HG03521 (cell line): ENCODE measurements around the gene RPS23.
"Not testable (repeated sequence)": the region's sequence is repeated elsewhere in the genome, so short reads cannot be mapped to it uniquely, and the experiment has no call there.

Source experiments
- ATAC-seq: cut with Tn5 transposase; IDR thresholded peaks from one replicate; pipeline ENCODE4 v1.9.1; 2021; ENCODE audit warnings: mild to moderate bottlenecking, moderate library complexity; ENCODE audit not compliant: unreplicated experiment

The RPS23 gene

GRCh38 chr5:82290908-82291307 is 12.8 kb upstream of the RPS23 start:
- ATAC-seq: no peak

GRCh38 chr5:82290005-82290404 is 11.9 kb upstream of the RPS23 start:
- ATAC-seq: no peak

GRCh38 chr5:82287625-82288024 is 9.5 kb upstream of the RPS23 start:
- no peak for ATAC-seq

- no peak for ATAC-seq
These were observed 7.1 kb upstream of the RPS23 start for GRCh38 chr5:82285206-82285605.

- no peak for ATAC-seq
These were observed 5.7 kb upstream of the RPS23 start for GRCh38 chr5:82283893-82284292.

GRCh38 chr5:82278711-82279370 is 687 bp upstream of the RPS23 start:
- ATAC-seq: no peak

GRCh38 chr5:82277613-82277986 is 554 bp downstream of the RPS23 start:
- ATAC-seq: no peak

- no peak for ATAC-seq
These were observed 1.1 kb downstream of the RPS23 start for GRCh38 chr5:82276800-82277612.

GRCh38 chr5:82275216-82275664 is 2.9 kb downstream of the RPS23 start:
- ATAC-seq: no peak

- ATAC-seq: no peak
These were observed 3.6 kb downstream of the RPS23 start for GRCh38 chr5:82274343-82275211.

- not testable (repeated sequence) for ATAC-seq
These were observed 4.7 kb downstream of the RPS23 start for GRCh38 chr5:82273426-82273825.

GRCh38 chr5:82272571-82273356 is 5.4 kb downstream of the RPS23 start:
- ATAC-seq: not testable (repeated sequence)

- not testable (repeated sequence) for ATAC-seq
These were observed 8.8 kb downstream of the RPS23 start for GRCh38 chr5:82269363-82269762.

- not testable (repeated sequence) for ATAC-seq
These were observed 10.7 kb downstream of the RPS23 start for GRCh38 chr5:82267297-82267933.

- no peak for ATAC-seq
These were observed 13.1 kb downstream of the RPS23 start for GRCh38 chr5:82265047-82265446.

- ATAC-seq: no peak
These were observed 18.9 kb downstream of the RPS23 start for GRCh38 chr5:82259172-82259800.

- no peak for ATAC-seq
These were observed 20.4 kb downstream of the RPS23 start for GRCh38 chr5:82257729-82258128.

- no peak for ATAC-seq
These were observed 20.9 kb downstream of the RPS23 start for GRCh38 chr5:82257247-82257646.

GRCh38 chr5:82255844-82256243 is 22.3 kb downstream of the RPS23 start:
- ATAC-seq: no peak

GRCh38 chr5:82252744-82253143 is 25.4 kb downstream of the RPS23 start:
- no peak for ATAC-seq
